Prostate gland (tissue), 2 donors: ENCODE results near the gene BCAS3. TPM values are rescaled to one million over a fixed set of nuclear protein-coding genes. Genes with fewer than 3 reads are reported as not detected.

Experiments used
- DNase-seq: peaks from one replicate; pipeline ENCODE4 v3.0.0-alpha.2; 2019; ENCODE audit warnings: low spot score
- H3K27ac ChIP-seq, 2 donors: fragments of 200-600 bp; sonication (generic); 2 replicates each; pipeline ENCODE4 v1.5.1; 2017 to 2019
- H3K27me3 ChIP-seq: fragments of 200-600 bp; sonication (generic); replicated peaks from 2 replicates; pipeline ENCODE4 v1.5.1; 2019; ENCODE audit not compliant: insufficient read depth
- H3K36me3 ChIP-seq, 2 donors: fragments of 200-600 bp; sonication (generic); 1 replicate in 1 of 2; 2 replicates in 1 of 2; pipeline versions ENCODE4 v1.5.1 to v1.8.1; 2017 to 2019
- H3K4me1 ChIP-seq: fragments of 200-600 bp; sonication (generic); replicated peaks from 2 replicates; pipeline ENCODE4 v1.5.1; 2019
- H3K4me3 ChIP-seq, 2 donors: fragments of 200-600 bp; sonication (generic); 2 replicates each; pipeline ENCODE4 v1.5.1; 2017 to 2019
- H3K9me3 ChIP-seq: fragments of 200-600 bp; sonication (generic); 2 replicates; pipeline ENCODE4 v1.5.1; 2017
- POLR2A ChIP-seq: fragments of 450-650 bp; IDR thresholded peaks from one replicate; pipeline ENCODE4 v1.6.1; 2016; ENCODE audit warnings: antibody characterized with exemption, mild to moderate bottlenecking
- POLR2AphosphoS5 ChIP-seq: sonication (generic); formaldehyde crosslinking; IDR thresholded peaks from one replicate; pipeline ENCODE4 v1.6.1; 2017; ENCODE audit warnings: antibody characterized with exemption
- WGBS: methylation state at CpG from one replicate; pipeline ENCODE4 v1.1.5; 2018; 5-methylcytosine and 5-hydroxymethylcytosine counted together
- intact Hi-C: fragments of 100-400 bp; cut with DNase I; formaldehyde crosslinking; loops from one replicate; pipeline ENCODE4 v1.14.2; 2022
- total RNA-seq, 2 donors: library from RNA; depleted of rRNA; stranded (reverse); fragments of >200 nt; gene quantifications; one replicate each; pipeline ENCODE4 v1.1.0, GENCODE V29; 2016
- TF ChIP-seq, protein P1 (sequence below), 4 experiments: fragments of 200-600 bp in 2 of 4; fragments of 450-650 bp in 2 of 4; sonication (generic) in 2 of 4; IDR thresholded peaks; 1 replicate in 3 of 4; 2 replicates in 1 of 4; pipeline ENCODE4 v1.5.1; 2016 to 2019; ENCODE audit warnings: antibody characterized with exemption in 4 of 4, mild to moderate bottlenecking in 2 of 4, moderate library complexity in 2 of 4

The BCAS3 gene
- total RNA-seq, 2 donors from 2014 or later, result 57.8 to 93.9 TPM

DNA sequence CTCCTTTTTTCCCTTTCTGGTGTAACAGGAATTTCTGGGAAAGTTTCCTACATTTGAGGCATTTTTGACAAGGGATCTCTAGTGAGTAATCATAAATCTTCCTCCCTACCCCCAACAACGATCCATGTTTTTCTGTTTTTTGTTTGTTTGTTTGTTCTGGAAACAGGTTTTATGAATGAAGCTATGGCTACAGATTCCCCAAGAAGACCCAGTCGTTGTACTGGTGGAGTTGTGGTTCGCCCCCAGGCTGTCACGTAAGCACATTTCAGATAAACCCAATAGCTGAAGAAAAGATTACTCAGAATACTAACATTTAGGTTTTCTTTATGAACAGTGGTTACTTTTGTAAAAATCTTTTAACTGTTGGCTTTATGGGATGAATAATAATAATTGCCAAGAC is 1.6 kb downstream of the BCAS3 start:
- no peak for TF ChIP-seq POLR2A
- TF ChIP-seq, protein P1, sequence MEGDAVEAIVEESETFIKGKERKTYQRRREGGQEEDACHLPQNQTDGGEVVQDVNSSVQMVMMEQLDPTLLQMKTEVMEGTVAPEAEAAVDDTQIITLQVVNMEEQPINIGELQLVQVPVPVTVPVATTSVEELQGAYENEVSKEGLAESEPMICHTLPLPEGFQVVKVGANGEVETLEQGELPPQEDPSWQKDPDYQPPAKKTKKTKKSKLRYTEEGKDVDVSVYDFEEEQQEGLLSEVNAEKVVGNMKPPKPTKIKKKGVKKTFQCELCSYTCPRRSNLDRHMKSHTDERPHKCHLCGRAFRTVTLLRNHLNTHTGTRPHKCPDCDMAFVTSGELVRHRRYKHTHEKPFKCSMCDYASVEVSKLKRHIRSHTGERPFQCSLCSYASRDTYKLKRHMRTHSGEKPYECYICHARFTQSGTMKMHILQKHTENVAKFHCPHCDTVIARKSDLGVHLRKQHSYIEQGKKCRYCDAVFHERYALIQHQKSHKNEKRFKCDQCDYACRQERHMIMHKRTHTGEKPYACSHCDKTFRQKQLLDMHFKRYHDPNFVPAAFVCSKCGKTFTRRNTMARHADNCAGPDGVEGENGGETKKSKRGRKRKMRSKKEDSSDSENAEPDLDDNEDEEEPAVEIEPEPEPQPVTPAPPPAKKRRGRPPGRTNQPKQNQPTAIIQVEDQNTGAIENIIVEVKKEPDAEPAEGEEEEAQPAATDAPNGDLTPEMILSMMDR (IDR thresholded peaks at IDR 0.05), result no peak
- H3K27me3 ChIP-seq, result no peaks in the 10 kb centered on the region
- WGBS, result 83% methylated on average over 4 of the region's 4 CpGs
- no peak overlapping the region for H3K27ac ChIP-seq
- H3K4me3 ChIP-seq, result no peak overlapping the region
- DNase-seq, result no peak
- no peaks in the 10 kb centered on the region for H3K36me3 ChIP-seq
- H3K4me1 ChIP-seq, result no peaks in the 10 kb centered on the region
- no peaks in the 10 kb centered on the region for H3K9me3 ChIP-seq
- intact Hi-C loops, result no loop called here

DNA sequence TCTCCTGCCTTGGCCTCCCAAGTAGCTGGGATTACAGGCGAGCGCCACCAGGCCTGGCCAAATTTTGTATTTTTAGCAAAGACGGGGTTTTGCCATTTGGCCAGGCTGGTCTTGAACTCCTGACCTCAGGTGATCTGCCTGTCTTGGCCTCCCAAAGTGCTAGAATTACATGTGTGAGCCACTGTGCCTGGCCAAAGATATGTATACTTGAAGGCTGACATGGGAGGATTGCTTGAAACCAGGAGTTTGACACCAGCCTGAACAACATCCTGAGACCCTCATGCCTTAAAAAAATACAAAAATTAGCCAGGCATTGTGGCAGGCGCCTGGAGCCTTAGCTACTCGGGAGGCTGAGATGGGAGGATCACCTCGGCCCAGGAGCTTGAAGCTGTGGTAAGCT is 3.1 kb downstream of the BCAS3 start:
- H3K27me3 ChIP-seq, result no peaks in the 10 kb centered on the region
- no peak overlapping the region for H3K4me3 ChIP-seq
- H3K4me1 ChIP-seq, result no peaks in the 10 kb centered on the region
- 93% methylated on average over 6 of the region's 6 CpGs for WGBS
- H3K9me3 ChIP-seq, result no peaks in the 10 kb centered on the region
- TF ChIP-seq POLR2A (no peak), POLR2AphosphoS5 (no peak)
- TF ChIP-seq, protein P1 (IDR thresholded peaks at IDR 0.05), result no peak
- intact Hi-C loops, result no loop called here
- H3K36me3 ChIP-seq, result no peaks in the 10 kb centered on the region
- no peak for DNase-seq
- H3K27ac ChIP-seq, result no peak overlapping the region

DNA sequence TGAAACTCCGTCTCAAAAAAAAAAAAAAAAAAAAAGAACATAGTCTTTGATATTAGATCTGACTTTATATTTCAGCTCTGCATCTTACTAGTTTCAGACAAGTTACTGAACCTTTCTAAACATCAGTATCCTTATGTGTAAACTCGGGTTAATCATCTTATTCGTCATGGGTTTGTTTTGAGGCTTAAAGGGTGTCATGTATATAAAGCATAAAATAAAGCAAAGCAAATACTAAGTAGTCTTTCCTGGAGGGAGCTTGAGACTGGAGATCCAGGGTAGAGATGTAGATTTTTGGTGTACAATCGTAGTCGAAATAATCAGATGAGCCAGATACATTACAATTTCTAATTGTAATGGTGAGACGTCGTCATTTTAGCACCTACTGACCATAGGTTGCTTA is 7.8 kb downstream of the BCAS3 start:
- Histone ChIP-seq H3K27ac (no peak overlapping the region), H3K4me1 (no peaks in the 10 kb centered on the region), H3K36me3 (no peaks in the 10 kb centered on the region), H3K27me3 (no peaks in the 10 kb centered on the region), H3K9me3 (no peaks in the 10 kb centered on the region), H3K4me3 (no peak overlapping the region)
- intact Hi-C loops, result no loop called here
- DNase-seq, result no peak
- no peak for TF ChIP-seq POLR2AphosphoS5
- TF ChIP-seq, protein P1 (IDR thresholded peaks at IDR 0.05), result no peak
- no peak for TF ChIP-seq POLR2A
- 95% methylated on average over 7 of the region's 7 CpGs for WGBS

DNA sequence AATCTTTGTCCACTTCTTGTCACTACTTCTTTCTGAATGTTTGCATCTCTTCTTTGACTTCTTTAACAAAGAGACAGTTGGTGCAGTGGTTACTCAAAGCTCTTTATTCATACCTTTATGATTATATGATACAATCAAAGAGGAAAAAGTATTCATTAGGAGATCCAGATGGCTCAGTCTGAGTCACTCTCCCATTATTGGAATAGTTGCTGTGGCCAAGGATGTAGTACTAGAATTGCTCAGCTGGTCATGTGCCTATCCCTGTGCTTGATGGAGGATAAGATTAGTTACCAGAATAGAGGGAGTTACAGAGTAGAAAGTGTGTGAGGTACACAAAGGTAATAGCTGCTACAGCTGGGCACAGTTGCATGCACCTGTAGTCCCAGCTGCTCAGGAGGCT is 18.3 kb downstream of the BCAS3 start:
- Histone ChIP-seq H3K4me3 (no peak overlapping the region), H3K27me3 (no peaks in the 10 kb centered on the region), H3K9me3 (no peaks in the 10 kb centered on the region), H3K27ac (no peak overlapping the region), H3K4me1 (no peaks in the 10 kb centered on the region), H3K36me3 (no peaks in the 10 kb centered on the region)
- no peak for DNase-seq
- intact Hi-C loops, result no loop called here
- TF ChIP-seq, protein P1 (IDR thresholded peaks at IDR 0.05), result no peak
- TF ChIP-seq POLR2AphosphoS5 (no peak), POLR2A (no peak)

DNA sequence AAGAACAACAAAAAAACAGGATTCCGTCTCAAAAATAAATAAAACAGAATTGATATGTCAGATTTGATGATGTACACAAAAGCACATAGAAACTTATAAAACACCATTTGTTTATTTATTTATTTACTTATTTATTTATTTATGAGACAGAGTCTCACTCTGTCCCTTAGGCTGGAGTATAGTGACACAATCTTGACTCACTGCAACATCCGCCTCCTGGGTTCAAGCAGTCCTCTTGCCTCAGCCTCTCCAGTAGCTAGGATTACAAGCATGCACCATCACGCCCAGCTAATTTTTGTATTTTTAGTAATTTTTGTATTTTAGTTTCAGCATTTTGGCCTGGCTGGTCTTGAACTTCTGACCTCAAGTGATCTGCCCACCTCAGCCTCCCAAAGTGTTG is 21.4 kb downstream of the BCAS3 start:
- Histone ChIP-seq H3K36me3 (no peaks in the 10 kb centered on the region), H3K4me3 (no peak overlapping the region), H3K4me1 (no peaks in the 10 kb centered on the region), H3K9me3 (no peaks in the 10 kb centered on the region), H3K27ac (no peak overlapping the region), H3K27me3 (no peaks in the 10 kb centered on the region)
- intact Hi-C loops, result no loop called here
- 94% methylated on average over 3 of the region's 3 CpGs for WGBS
- TF ChIP-seq POLR2A, result no peak
- TF ChIP-seq, protein P1 (IDR thresholded peaks at IDR 0.05), result no peak
- TF ChIP-seq POLR2AphosphoS5, result no peak
- no peak for DNase-seq
